Right lobe of liver (tissue), 6 donors: Measurements from ENCODE around the gene OSMR. TPM values are rescaled to one million over a fixed set of nuclear protein-coding genes. Genes with fewer than 3 reads are reported as not detected.

ENCODE experiments used
- ATAC-seq, 4 donors: fragments of 200-7000 bp; cut with Tn5 transposase; one replicate each; pipeline ENCODE4 v1.9.1; 2020; ENCODE audit warnings: mild to moderate bottlenecking in 4 of 4, moderate library complexity in 4 of 4
- DNase-seq, 3 donors: peaks; one replicate each; pipeline ENCODE4 v3.0.0-alpha.2; 2020
- H3K27ac ChIP-seq, 3 donors: fragments of 200-600 bp; one replicate each; pipeline ENCODE4 v1.8.0; 2022
- H3K27me3 ChIP-seq, 2 donors: fragments of 200-600 bp; one replicate each; pipeline ENCODE4 v1.8.0; 2022
- H3K36me3 ChIP-seq, 4 donors: fragments of 200-600 bp; sonication (generic) in 1 of 4; one replicate each; pipeline versions ENCODE4 v1.5.1 to v1.8.0; 2017 to 2022; ENCODE audit warnings: control low read depth in 1 of 4
- H3K4me1 ChIP-seq, 4 donors: fragments of 200-600 bp; sonication (generic) in 1 of 4; one replicate each; pipeline versions ENCODE4 v1.5.1 to v1.8.0; 2017 to 2022; ENCODE audit warnings: control low read depth in 1 of 4
- H3K4me3 ChIP-seq, 3 donors: fragments of 200-600 bp; one replicate each; pipeline ENCODE4 v1.8.0; 2022
- H3K9me3 ChIP-seq, 4 donors: fragments of 200-600 bp; sonication (generic) in 1 of 4; one replicate each; pipeline versions ENCODE4 v1.5.1 to v1.8.0; 2017 to 2022; ENCODE audit warnings: control low read depth in 1 of 4
- CTCF ChIP-seq, 4 donors: fragments of 200-600 bp in 3 of 4; fragments of 450-650 bp in 1 of 4; IDR thresholded peaks; one replicate each; pipeline versions ENCODE4 v1.5.1 to v1.8.0; 2016 to 2022; ENCODE audit warnings: antibody characterized with exemption in 4 of 4, mild to moderate bottlenecking in 2 of 4
- POLR2A ChIP-seq: fragments of 450-650 bp; IDR thresholded peaks from one replicate; pipeline ENCODE4 v1.6.1; 2017; ENCODE audit warnings: antibody characterized with exemption, mild to moderate bottlenecking
- WGBS: methylation state at CpG from one replicate; pipeline ENCODE4 v1.1.6; 2018; ENCODE audit warnings: low coverage, low lambda C conversion rate; ENCODE audit not compliant: insufficient coverage; ENCODE audit errors: missing lambda C conversion rate; 5-methylcytosine and 5-hydroxymethylcytosine counted together
- intact Hi-C, 2 donors: fragments of 100-400 bp; cut with DNase I; formaldehyde crosslinking; loops; one replicate each; pipeline versions ENCODE4 v1.11.2 to v1.14.1; 2022
- total RNA-seq, 6 experiments: library from RNA; depleted of rRNA in 2 of 6; stranded (reverse); fragments of >200 nt in 2 of 6; fragmentation: NEBNext Ultra II Directional in 3 of 6; extraction: Animal tissue kit (Norgen Biotek cat#: 25700) in 3 of 6; gene quantifications; one replicate each; pipeline versions ENCODE4 v1.1.0 to v1.2.4, GENCODE V29; 2016 to 2023
- donor health status: DM: no; HTN: yes; CAD: no.
- donor health status: DM: no; HTN: no; CAD: no.
- donor health status: DM: no; HTN: no; CAD: no.
- donor health status: DM: no; HTN: yes; CAD: no.
- donor health status: DM: no; HTN: yes; CAD: no.

Gene OSMR
- total RNA-seq, 6 experiments from 2014 or later, result 3.9 to 44.8 (median 12.2) TPM

- peaks cover 0 to 21% (median 4%) of the 10 kb centered on the region in 4 donors for H3K36me3 ChIP-seq
- H3K27ac ChIP-seq, result no peak overlapping the region
- H3K9me3 ChIP-seq, result no peaks in the 10 kb centered on the region
- DNase-seq (no peak), ATAC-seq (no peak)
- WGBS, result no CpG with 5 or more reads among the region's 5 CpGs
- intact Hi-C loops, result no loop called here
- peaks cover 0 to 11% (median 0%) of the 10 kb centered on the region in 4 donors for H3K4me1 ChIP-seq
- TF ChIP-seq POLR2A (no peak), CTCF (IDR thresholded peaks at IDR 0.05) (no peak)
- no peaks in the 10 kb centered on the region for H3K27me3 ChIP-seq
- no peak overlapping the region for H3K4me3 ChIP-seq
Measured at GRCh38 chr5:38968665-38969064, 122.9 kb downstream of the OSMR start.

- no peak for ATAC-seq
- Histone ChIP-seq H3K27me3 (no peaks in the 10 kb centered on the region), H3K36me3 (peaks cover 0 to 3% (median 0%) of the 10 kb centered on the region in 4 donors), H3K4me3 (no peak overlapping the region), H3K9me3 (no peaks in the 10 kb centered on the region), H3K27ac (no peak overlapping the region), H3K4me1 (no peaks in the 10 kb centered on the region)
- no peak for DNase-seq
- no peak for TF ChIP-seq POLR2A
- intact Hi-C loops, result no loop called here
Measured at GRCh38 chr5:38978036-38978435, 132.2 kb downstream of the OSMR start.

- no peak for ATAC-seq
- no peak overlapping the region for H3K27ac ChIP-seq
- DNase-seq, result no peak
- peaks cover 0 to 2% (median 0%) of the 10 kb centered on the region in 4 donors for H3K36me3 ChIP-seq
- no peaks in the 10 kb centered on the region for H3K27me3 ChIP-seq
- WGBS, result 72% methylated on average over 2 of the region's 2 CpGs
- TF ChIP-seq POLR2A, result no peak
- no peak for TF ChIP-seq CTCF (IDR thresholded peaks at IDR 0.05)
- intact Hi-C loops, result no loop called here
- no peaks in the 10 kb centered on the region for H3K9me3 ChIP-seq
- H3K4me3 ChIP-seq, result no peak overlapping the region
- H3K4me1 ChIP-seq, result no peaks in the 10 kb centered on the region
Measured at GRCh38 chr5:38979535-38979934, 133.7 kb downstream of the OSMR start.

Other genes starting within 250 kb of the OSMR start
- 10 to 100 TPM in 5 of 6 experiments, 1 to 10 TPM in 1; 9.8 to 19.2 (median 14.6) TPM for gene RICTOR, start 228.4 kb downstream of the OSMR start, total RNA-seq